NCI-H345 treated with DMSO at 0.1 percent for 48 hours (cell line): ENCODE results near the gene OR51F1.
A peak's percentile ranks its signal among the peaks of the same experiment; 100 is the strongest.
"Not testable (repeated sequence)": the region's sequence is repeated elsewhere in the genome, so short reads cannot be mapped to it uniquely, and the experiment has no call there.

Experiments used
- DNase-seq: peaks from one replicate; lab custom pipeline; 2025; ENCODE audit not compliant: unreplicated experiment; lab: John Stamatoyannopoulos, UW

Gene OR51F1

GRCh38 chr11:4769838-4770237 is at the start of gene OR51F1:
TSS of gene OR51F1 (minus strand) at chr11:4769938. CDS start at chr11:4769938, 0 bp downstream.
- DNase-seq: no peak

DNA sequence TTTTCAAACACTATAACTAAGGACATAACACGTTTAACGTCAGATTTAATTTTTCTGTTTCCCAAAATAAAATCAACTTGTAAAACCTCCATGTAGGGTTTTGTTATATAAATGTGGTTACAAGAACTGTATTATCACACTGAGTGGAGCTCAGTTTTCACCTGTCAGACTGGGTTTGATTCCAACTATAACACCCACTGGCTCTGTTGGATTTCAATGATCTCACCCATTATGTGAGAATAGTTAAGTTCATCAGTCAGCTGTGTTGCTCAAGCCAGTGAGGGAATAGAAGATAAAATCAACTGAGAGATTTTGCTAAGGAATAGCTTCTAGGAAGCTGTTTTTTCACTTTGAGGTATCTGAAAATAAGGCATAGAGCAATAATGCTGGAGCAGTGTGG is 39.5 kb upstream of the OR51F1 start:
- DNase-seq: peak; percentile 15

- no peak for DNase-seq
These were observed 38.7 kb upstream of the OR51F1 start for GRCh38 chr11:4808476-4808875.

DNA sequence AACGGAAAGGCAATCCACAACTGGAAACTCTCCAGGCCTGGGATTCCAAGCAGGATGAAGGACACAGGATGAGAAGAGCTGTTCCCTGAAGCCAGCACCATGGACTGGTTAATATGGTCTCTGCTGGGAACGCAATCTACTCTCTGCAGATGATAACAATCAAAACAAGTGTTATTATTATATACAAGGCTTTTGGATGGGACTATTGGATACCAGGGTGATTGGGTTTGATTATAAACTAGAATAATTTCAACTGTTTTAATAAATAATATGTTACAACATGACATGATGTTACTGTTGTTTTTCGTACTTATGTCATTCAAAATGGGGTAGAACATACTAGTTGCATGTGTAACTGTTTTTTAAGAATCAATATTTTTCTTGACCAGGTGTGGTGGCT is 34.5 kb upstream of the OR51F1 start, which contains the start of gene OR52R1:
Gene OR52R1 (minus strand): TSS at position 101 of the 400 bp plus-strand sequence. CDS start 0 bp downstream, at position 101.
- no peak for DNase-seq

- DNase-seq: not testable (repeated sequence)
These were observed 31.6 kb upstream of the OR51F1 start for GRCh38 chr11:4801316-4801715.

- no peak for DNase-seq
These were observed 28.9 kb upstream of the OR51F1 start for GRCh38 chr11:4798427-4799183.

- no peak for DNase-seq
These were observed 27.5 kb upstream of the OR51F1 start for GRCh38 chr11:4797206-4797605.

- no peak for DNase-seq
These were observed 12.7 kb upstream of the OR51F1 start for GRCh38 chr11:4782454-4782853.

GRCh38 chr11:4768094-4768493 is 1.6 kb downstream of the OR51F1 start:
- no peak for DNase-seq

DNA sequence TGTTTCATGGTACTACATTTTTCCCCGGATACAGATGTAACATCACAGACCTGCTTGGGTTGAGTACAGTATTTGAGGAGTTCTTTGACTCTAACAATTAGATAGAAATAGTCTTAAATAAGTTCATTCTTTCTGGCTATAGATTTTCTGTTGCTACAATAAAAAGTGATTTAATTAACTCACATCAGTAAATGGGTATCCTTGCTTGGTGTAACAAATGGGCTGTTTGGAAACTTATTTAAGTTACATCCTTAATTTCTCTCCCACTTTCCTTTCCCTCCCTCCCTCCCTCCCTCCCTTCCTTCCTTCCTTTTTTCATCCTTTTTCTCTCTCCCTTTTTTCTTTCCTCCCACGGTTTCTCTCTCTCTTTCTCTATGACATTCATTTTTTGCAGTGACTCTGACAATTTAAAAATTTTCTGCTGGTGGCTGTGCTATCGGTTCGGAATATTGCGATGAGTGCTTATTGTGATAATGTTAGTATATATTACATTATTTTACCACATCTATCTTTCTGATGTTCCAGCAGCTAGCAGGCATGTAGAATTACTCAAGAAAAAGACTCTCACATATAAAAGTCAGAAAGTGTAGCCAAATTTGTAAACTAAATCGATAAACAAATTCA is 3.2 kb downstream of the OR51F1 start:
- DNase-seq: no peak

- no peak for DNase-seq
These were observed 6.6 kb downstream of the OR51F1 start for GRCh38 chr11:4763096-4763495.

DNA sequence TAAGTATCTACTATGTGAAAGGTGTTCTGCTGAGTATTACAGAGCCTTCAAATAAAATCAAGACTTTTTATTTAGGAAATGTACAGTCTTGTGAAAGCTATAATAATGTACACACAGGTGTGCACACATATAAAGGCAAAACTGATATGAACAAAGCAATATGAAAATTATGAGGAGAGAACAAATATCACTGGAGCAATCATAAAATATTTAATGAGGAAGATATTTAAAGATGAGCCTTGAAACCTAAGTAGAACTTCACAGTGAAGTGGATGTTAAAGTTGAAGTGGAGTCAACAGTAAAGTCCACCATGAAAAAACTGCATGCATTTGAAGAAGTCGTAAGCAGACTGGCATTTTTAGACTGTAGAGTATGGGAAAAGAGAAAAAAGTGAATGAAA is 18.5 kb downstream of the OR51F1 start:
- no peak for DNase-seq

DNA sequence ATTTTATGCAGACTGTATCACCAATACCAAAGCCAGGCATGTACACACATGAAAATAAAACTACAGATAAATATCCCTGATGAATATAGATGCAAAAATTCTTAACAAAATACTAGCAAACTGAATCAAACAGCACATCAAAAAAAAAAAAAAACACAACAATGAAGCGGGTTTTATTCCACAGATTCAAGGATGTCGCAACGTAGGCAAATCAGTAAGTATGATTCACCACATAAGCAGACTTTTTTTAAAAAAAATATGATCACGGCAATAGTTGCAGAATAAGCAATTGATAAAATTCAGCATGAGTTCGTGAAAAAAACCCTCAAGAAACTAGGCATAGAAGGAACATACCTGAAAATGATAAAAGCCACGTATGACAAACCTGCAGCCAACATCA is 21.3 kb downstream of the OR51F1 start:
- no peak for DNase-seq

- no peak for DNase-seq
These were observed 29.0 kb downstream of the OR51F1 start for GRCh38 chr11:4740735-4741134.

DNA sequence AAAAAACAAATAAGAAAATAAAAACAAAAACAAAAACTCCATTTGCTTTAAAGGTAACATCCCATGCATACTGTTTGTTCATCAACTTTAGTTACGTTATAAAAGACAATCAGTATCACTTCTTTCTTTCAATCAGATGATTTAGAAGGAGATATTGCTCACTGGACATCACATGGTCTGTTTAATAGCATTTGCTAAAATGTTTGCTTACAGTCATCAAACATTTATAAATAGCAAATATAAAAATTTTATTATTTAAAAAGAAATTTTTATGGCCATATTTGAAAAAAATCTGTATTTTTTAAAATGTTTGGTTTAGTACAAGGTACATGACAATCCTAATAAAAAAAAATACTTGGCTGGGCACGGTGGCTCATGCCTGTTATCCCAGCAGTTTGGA is 42.6 kb downstream of the OR51F1 start:
- no peak for DNase-seq

DNA sequence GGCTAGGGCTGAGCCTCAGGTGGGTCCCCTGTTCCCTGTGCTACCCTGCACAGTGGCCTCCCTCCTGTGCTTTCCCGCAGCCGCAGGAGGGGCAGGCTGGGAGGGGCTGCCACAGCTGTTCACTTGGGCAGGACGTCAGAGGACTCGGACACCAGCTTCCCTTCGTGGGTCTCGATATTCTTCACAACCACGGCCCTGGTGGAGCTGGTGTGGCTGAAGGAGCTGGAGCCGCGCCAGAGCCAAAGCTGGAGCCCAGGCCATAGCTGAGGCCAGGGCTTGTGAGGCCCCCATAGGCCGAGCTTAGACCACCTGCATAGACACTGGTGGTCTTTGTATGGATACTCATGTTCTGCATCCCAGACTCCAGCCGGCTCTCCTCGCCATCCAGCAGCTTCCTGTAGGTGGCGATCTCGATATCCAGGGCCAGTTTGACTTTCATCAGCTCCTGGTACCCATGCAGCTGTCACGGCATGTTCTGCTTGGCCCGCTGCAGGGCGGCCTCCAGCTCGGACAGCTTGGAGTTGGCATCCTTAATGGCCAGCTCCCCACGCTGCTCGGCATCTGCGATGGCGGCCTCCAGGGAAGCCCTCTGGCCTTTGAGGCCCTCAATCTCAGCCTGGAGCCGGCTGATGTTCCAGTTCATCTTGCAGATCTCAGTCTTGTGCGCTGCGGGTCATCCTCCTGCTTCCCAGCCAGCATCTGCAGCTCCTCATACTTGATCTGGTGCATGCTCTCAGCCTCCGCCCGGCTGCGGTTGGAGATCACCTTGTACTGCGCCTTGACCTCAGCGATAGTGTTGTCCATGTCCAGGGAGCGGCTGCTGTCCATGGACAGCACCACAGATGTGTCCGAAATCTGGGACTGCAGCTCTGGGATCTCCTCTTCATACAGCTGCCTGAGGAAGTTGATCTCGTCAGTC is 46.9 kb downstream of the OR51F1 start:
- not testable (repeated sequence) for DNase-seq
